H9 (cell line): Measurements from ENCODE around the gene HEXD. TPM values are rescaled to one million over a fixed set of nuclear protein-coding genes. Genes with fewer than 3 reads are reported as not detected.
A peak's percentile ranks its signal among the peaks of the same experiment; 100 is the strongest.
"Not testable (repeated sequence)": the region's sequence is repeated elsewhere in the genome, so short reads cannot be mapped to it uniquely, and the experiment has no call there.

Experiments used
- DNase-seq: peaks from one replicate; pipeline ENCODE4 v3.0.0-alpha.2; 2017
- H2AFZ ChIP-seq: one replicate; pipeline ENCODE4 v1.6.1; 2013; ENCODE audit warnings: mild to moderate bottlenecking, low read length, control low read depth, moderate library complexity
- H2AK5ac ChIP-seq: 2 replicates; pipeline ENCODE4 v1.6.1; 2013; ENCODE audit warnings: low read length, control low read depth, mixed read lengths; ENCODE audit not compliant: insufficient read length
- H2BK120ac ChIP-seq: one replicate; pipeline ENCODE4 v1.6.1; 2013; ENCODE audit warnings: low read depth, mild to moderate bottlenecking, low read length, control low read depth, inconsistent platforms; ENCODE audit not compliant: poor library complexity, severe bottlenecking
- H2BK12ac ChIP-seq: 2 replicates; pipeline ENCODE4 v1.6.1; 2013; ENCODE audit warnings: low read length, control low read depth, mixed read lengths, low read depth; ENCODE audit not compliant: insufficient read length
- H2BK15ac ChIP-seq: 2 replicates; pipeline ENCODE4 v1.6.1; 2013; ENCODE audit warnings: low read depth, low read length, control low read depth
- H2BK20ac ChIP-seq: one replicate; pipeline ENCODE4 v1.6.1; 2013; ENCODE audit warnings: low read depth, mild to moderate bottlenecking, low read length, control low read depth, inconsistent platforms; ENCODE audit not compliant: poor library complexity, severe bottlenecking
- H2BK5ac ChIP-seq: 2 replicates; pipeline ENCODE4 v1.6.1; 2013; ENCODE audit warnings: low read length, control low read depth, mixed read lengths; ENCODE audit not compliant: insufficient read length
- H3K14ac ChIP-seq: 2 replicates; pipeline ENCODE4 v1.6.1; 2013; ENCODE audit warnings: low read length, control low read depth; ENCODE audit not compliant: insufficient read depth
- H3K18ac ChIP-seq: 2 replicates; pipeline ENCODE4 v1.6.1; 2013; ENCODE audit warnings: low read depth, mild to moderate bottlenecking, mixed read lengths, low read length, control low read depth; ENCODE audit not compliant: insufficient read length
- H3K23ac ChIP-seq: 2 replicates; pipeline ENCODE4 v1.6.1; 2013; ENCODE audit warnings: low read length, control low read depth, mixed read lengths, low read depth; ENCODE audit not compliant: insufficient read length
- H3K23me2 ChIP-seq: 2 replicates; pipeline ENCODE4 v1.6.1; 2013; ENCODE audit warnings: low read depth, mild to moderate bottlenecking, mixed read lengths, low read length, control low read depth; ENCODE audit not compliant: insufficient read length, poor library complexity, severe bottlenecking
- H3K27ac ChIP-seq: 2 replicates; pipeline ENCODE4 v1.5.1; 2013; ENCODE audit warnings: low read length, control low read depth, mixed read lengths, low read depth; ENCODE audit not compliant: insufficient read length
- H3K27me3 ChIP-seq: 2 replicates; pipeline ENCODE4 v1.6.1; 2013; ENCODE audit warnings: low read length, control low read depth, inconsistent platforms; ENCODE audit not compliant: insufficient read depth
- H3K4ac ChIP-seq: 2 replicates; pipeline ENCODE4 v1.6.1; 2013; ENCODE audit warnings: low read depth, mild to moderate bottlenecking, control low read depth, inconsistent platforms, low read length, moderate library complexity
- H3K4me1 ChIP-seq: 2 replicates; pipeline ENCODE4 v1.6.1; 2013; ENCODE audit warnings: low read length, control low read depth, inconsistent platforms; ENCODE audit not compliant: insufficient read depth
- H3K4me2 ChIP-seq: 2 replicates; pipeline ENCODE4 v1.6.1; 2013; ENCODE audit warnings: low read length, control low read depth, mixed read lengths; ENCODE audit not compliant: insufficient read length, insufficient read depth
- H3K56ac ChIP-seq: 2 replicates; pipeline ENCODE4 v1.6.1; 2013; ENCODE audit warnings: low read depth, mild to moderate bottlenecking, mixed read lengths, low read length, control low read depth; ENCODE audit not compliant: insufficient read length
- H3K79me1 ChIP-seq: 2 replicates; pipeline ENCODE4 v1.6.1; 2013; ENCODE audit warnings: low read depth, mild to moderate bottlenecking, moderate library complexity, low read length, control low read depth, inconsistent platforms; ENCODE audit not compliant: insufficient read depth, poor library complexity, severe bottlenecking
- H3K79me2 ChIP-seq: 2 replicates; pipeline ENCODE4 v1.6.1; 2013; ENCODE audit warnings: low read length, control low read depth, inconsistent platforms; ENCODE audit not compliant: insufficient read depth
- H3K9ac ChIP-seq: 2 replicates; pipeline ENCODE4 v1.6.1; 2013; ENCODE audit warnings: low read length, control low read depth, mixed read lengths; ENCODE audit not compliant: insufficient read length; ENCODE audit errors: extremely low read depth
- H3K9me3 ChIP-seq: one replicate; pipeline ENCODE4 v1.6.1; 2013; ENCODE audit warnings: low read depth, low read length, inconsistent platforms; ENCODE audit not compliant: control insufficient read depth
- H3T11ph ChIP-seq: one replicate; pipeline ENCODE4 v1.6.1; 2013; ENCODE audit warnings: mild to moderate bottlenecking, low read length, control low read depth, inconsistent platforms
- H4K20me1 ChIP-seq: one replicate; pipeline ENCODE4 v1.6.1; 2013; ENCODE audit not compliant: control insufficient read depth, insufficient read length, insufficient read depth
- H4K5ac ChIP-seq: 2 replicates; pipeline ENCODE4 v1.6.1; 2013; ENCODE audit warnings: low read depth, mild to moderate bottlenecking, mixed read lengths, low read length, control low read depth; ENCODE audit not compliant: insufficient read length
- H4K8ac ChIP-seq: replicated peaks from 2 replicates; pipeline ENCODE4 v1.6.1; 2013; ENCODE audit warnings: low read length, control low read depth, mixed read lengths, low read depth; ENCODE audit not compliant: insufficient read length
- H4K91ac ChIP-seq: 2 replicates; pipeline ENCODE4 v1.6.1; 2013; ENCODE audit warnings: low read depth, mild to moderate bottlenecking, moderate library complexity, mixed read lengths, low read length, control low read depth; ENCODE audit not compliant: insufficient read length
- H3K27ac Mint-ChIP-seq, 3 experiments: 2 replicates in 2 of 3; 3 replicates in 1 of 3; pipeline ENCODE4 v1.8.0; 2020 to 2021; ENCODE audit warnings: mixed read lengths in 3 of 3, mild to moderate bottlenecking in 1 of 3, moderate library complexity in 1 of 3
- H3K27me3 Mint-ChIP-seq: 2 replicates; pipeline ENCODE4 v1.8.0; 2021; ENCODE audit warnings: low read depth, mild to moderate bottlenecking, moderate library complexity, mixed read lengths
- H3K36me3 Mint-ChIP-seq, 3 experiments: 2 replicates in 2 of 3; 3 replicates in 1 of 3; pipeline ENCODE4 v1.8.0; 2020 to 2021; ENCODE audit warnings: low read depth in 3 of 3, mixed read lengths in 3 of 3; ENCODE audit not compliant: insufficient read depth in 1 of 3
- H3K4me1 Mint-ChIP-seq, 2 experiments: 2 replicates each; pipeline ENCODE4 v1.8.0; 2020; ENCODE audit warnings: mixed read lengths in 2 of 2
- H3K4me3 Mint-ChIP-seq, 2 experiments: 2 replicates in 1 of 2; 3 replicates in 1 of 2; pipeline ENCODE4 v1.8.0; 2020 to 2021; ENCODE audit warnings: mild to moderate bottlenecking in 2 of 2, mixed read lengths in 2 of 2, moderate library complexity in 1 of 2
- H3K9me3 Mint-ChIP-seq, 2 experiments: 2 replicates in 1 of 2; 3 replicates in 1 of 2; pipeline ENCODE4 v1.8.0; 2020; ENCODE audit warnings: mild to moderate bottlenecking in 2 of 2, mixed read lengths in 2 of 2, moderate library complexity in 1 of 2
- WGBS: extraction: QIAGEN DNeasy Blood & Tissue Kit; methylation state at CpG from one replicate; pipeline ENCODE4 v1.1.7; 2013; ENCODE audit warnings: missing lambda C conversion rate, low lambda C conversion rate, mixed read lengths; ENCODE audit not compliant: insufficient read length; ENCODE audit errors: extremely low coverage; 5-methylcytosine and 5-hydroxymethylcytosine counted together
- total RNA-seq: library from RNA; stranded (reverse); gene quantifications from 2 replicates; pipeline ENCODE4 v1.2.1, GENCODE V29; 2021
- TF ChIP-seq, protein P1 (sequence below): fragments of 200-600 bp; sonication (generic); conservative IDR thresholded peaks from 3 replicates; pipeline ENCODE4 v1.8.0; 2021; ENCODE audit warnings: antibody characterized with exemption, mild to moderate bottlenecking

The HEXD gene
- total RNA-seq, 1 experiment from 2014 or later = 23.2 TPM

DNA sequence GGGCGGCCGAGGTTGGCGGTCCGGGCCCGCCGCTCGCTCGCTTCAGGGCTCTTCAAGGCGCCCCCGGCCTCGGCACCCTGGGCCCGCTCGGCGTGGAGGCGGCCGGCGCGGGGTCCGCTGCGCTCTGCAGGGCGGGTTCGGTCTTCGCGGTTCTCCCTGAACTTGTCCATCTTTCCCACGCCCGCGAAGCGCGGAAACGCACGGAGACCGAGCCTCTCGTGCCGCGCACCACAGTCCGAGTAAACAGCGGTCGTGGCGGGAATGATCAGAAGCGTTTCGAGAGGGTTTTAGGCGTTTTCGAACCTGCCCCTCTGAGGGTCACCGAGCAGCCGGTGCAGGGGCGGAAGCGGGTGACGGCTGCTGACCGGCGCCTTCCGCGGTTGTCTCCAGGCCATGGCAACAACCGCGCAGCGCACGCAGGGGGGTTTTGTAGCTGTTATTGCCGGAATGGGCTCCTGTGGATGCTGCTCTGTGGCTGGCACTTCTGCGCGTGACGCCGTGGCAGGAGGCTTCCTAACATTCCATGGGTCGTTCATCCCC is 40.8 kb downstream of the HEXD start:
- Mint-ChIP-seq H3K27ac (peak overlapping the region; percentile 82 to 92 (median 83); a peak in 4 of 7 replicates), H3K4me3 (peak overlapping the region; percentile 92 to 97), H3K36me3 (peaks cover 14 to 45% (median 40%) of the 10 kb centered on the region in 3 experiments), H3K4me1 (peaks cover 9 to 11% of the 10 kb centered on the region in 2 experiments), H3K9me3 (peaks cover 11 to 12% of the 10 kb centered on the region in 2 experiments), H3K27me3 (no peaks in the 10 kb centered on the region; the same call in 1 of the 2 replicates)
- peak overlapping the region; percentile 79 for H3K9ac ChIP-seq
- no peaks in the 10 kb centered on the region for H3K79me2 ChIP-seq
- H2BK15ac ChIP-seq = no peak overlapping the region
- peak overlapping the region; percentile 60 for H3K14ac ChIP-seq
- H3K27ac ChIP-seq = no peak overlapping the region
- no peak overlapping the region for H2BK20ac ChIP-seq
- no peak overlapping the region for H3K56ac ChIP-seq
- no peaks in the 10 kb centered on the region for H4K20me1 ChIP-seq
- no peaks in the 10 kb centered on the region for H3K79me1 ChIP-seq
- DNase-seq = no peak
- H3K18ac ChIP-seq = no peak overlapping the region
- no peak overlapping the region for H2AK5ac ChIP-seq
- no peaks in the 10 kb centered on the region for H3K4me1 ChIP-seq
- no peaks in the 10 kb centered on the region for H3K9me3 ChIP-seq
- no peak overlapping the region for H3K23ac ChIP-seq
- H2AFZ ChIP-seq = no peak overlapping the region
- H2BK120ac ChIP-seq = no peak overlapping the region
- no peak overlapping the region for H2BK12ac ChIP-seq
- no peak overlapping the region for H2BK5ac ChIP-seq
- TF ChIP-seq, protein P1, sequence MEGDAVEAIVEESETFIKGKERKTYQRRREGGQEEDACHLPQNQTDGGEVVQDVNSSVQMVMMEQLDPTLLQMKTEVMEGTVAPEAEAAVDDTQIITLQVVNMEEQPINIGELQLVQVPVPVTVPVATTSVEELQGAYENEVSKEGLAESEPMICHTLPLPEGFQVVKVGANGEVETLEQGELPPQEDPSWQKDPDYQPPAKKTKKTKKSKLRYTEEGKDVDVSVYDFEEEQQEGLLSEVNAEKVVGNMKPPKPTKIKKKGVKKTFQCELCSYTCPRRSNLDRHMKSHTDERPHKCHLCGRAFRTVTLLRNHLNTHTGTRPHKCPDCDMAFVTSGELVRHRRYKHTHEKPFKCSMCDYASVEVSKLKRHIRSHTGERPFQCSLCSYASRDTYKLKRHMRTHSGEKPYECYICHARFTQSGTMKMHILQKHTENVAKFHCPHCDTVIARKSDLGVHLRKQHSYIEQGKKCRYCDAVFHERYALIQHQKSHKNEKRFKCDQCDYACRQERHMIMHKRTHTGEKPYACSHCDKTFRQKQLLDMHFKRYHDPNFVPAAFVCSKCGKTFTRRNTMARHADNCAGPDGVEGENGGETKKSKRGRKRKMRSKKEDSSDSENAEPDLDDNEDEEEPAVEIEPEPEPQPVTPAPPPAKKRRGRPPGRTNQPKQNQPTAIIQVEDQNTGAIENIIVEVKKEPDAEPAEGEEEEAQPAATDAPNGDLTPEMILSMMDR = no peak
- no peak overlapping the region for H3T11ph ChIP-seq
- no peak overlapping the region for H3K4ac ChIP-seq
- H3K4me2 ChIP-seq = peak overlapping the region; percentile 67
- H4K91ac ChIP-seq = no peak overlapping the region
- H3K23me2 ChIP-seq = peaks cover 6% of the 10 kb centered on the region
- no peak overlapping the region for H4K5ac ChIP-seq
- no CpG with 5 or more reads among the region's 62 CpGs for WGBS
- no peaks in the 10 kb centered on the region for H3K27me3 ChIP-seq
- H4K8ac ChIP-seq = no peak overlapping the region

DNA sequence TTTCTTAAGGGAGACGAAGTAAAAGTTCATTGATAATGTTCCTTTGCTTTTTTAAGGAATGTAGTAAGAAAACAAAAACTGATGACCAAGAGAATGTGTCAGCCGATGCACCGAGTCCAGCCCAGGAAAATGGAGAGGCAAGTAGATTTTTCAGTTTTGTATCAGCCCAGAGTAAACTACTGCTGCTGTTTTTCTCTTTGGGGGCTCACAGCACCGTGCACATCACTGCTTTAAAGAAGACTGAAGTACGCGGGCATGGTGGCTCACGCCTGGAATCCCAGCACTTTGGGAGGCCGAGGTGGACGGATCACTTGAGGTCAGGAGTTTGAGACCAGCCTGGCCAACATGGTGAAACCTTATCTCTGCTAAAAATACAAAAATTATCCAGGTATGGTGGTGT is 41.8 kb downstream of the HEXD start:
- not testable (repeated sequence) for H3K9ac ChIP-seq, H3K14ac ChIP-seq, H2BK12ac ChIP-seq, H4K5ac ChIP-seq, H3K23ac ChIP-seq, H4K20me1 ChIP-seq, H2BK120ac ChIP-seq, H3K27me3 ChIP-seq, H3K79me1 ChIP-seq, H3K27me3 Mint-ChIP-seq, H3K27ac ChIP-seq, H3T11ph ChIP-seq, H3K23me2 ChIP-seq, H3K4ac ChIP-seq, H3K4me1 ChIP-seq, H2BK20ac ChIP-seq, H3K79me2 ChIP-seq, H4K8ac ChIP-seq, H3K9me3 ChIP-seq, H2AFZ ChIP-seq, H2AK5ac ChIP-seq, H3K9me3 Mint-ChIP-seq, H3K56ac ChIP-seq, H3K18ac ChIP-seq, H2BK15ac ChIP-seq, H4K91ac ChIP-seq, DNase-seq, H3K27ac Mint-ChIP-seq, H2BK5ac ChIP-seq, H3K4me2 ChIP-seq
- peaks cover 21 to 51% (median 46%) of the 10 kb centered on the region in 3 experiments for H3K36me3 Mint-ChIP-seq
- peak overlapping the region; percentile 92 to 97; a peak in 4 of 5 replicates for H3K4me3 Mint-ChIP-seq
- WGBS = no CpG with 5 or more reads among the region's 9 CpGs
- peaks cover 9 to 11% of the 10 kb centered on the region in 2 experiments for H3K4me1 Mint-ChIP-seq
